GM18502 (cell line): ENCODE data around the gene ICAM3.

Experiments
- ATAC-seq: cut with Tn5 transposase; IDR thresholded peaks from one replicate; pipeline ENCODE4 v1.9.1; 2021; ENCODE audit warnings: mild to moderate bottlenecking; ENCODE audit not compliant: unreplicated experiment, poor library complexity

ICAM3 gene

DNA sequence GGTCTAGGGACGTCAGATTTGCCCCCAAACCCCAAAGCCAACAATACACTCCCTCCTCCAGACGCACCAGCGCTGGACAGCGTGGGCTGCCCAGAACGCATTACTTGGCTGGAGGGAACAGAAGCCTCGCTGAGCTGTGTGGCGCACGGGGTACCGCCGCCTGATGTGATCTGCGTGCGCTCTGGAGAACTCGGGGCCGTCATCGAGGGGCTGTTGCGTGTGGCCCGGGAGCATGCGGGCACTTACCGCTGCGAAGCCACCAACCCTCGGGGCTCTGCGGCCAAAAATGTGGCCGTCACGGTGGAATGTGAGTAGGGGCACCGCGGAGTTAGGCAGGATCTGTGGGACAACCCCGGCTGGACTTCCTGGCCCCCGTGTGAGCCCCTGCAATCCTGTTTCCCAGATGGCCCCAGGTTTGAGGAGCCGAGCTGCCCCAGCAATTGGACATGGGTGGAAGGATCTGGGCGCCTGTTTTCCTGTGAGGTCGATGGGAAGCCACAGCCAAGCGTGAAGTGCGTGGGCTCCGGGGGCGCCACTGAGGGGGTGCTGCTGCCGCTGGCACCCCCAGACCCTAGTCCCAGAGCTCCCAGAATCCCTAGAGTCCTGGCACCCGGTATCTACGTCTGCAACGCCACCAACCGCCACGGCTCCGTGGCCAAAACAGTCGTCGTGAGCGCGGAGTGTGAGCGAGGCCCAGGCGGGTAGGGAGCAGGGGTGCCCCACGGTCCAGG is 45.6 kb downstream of the ICAM3 start:
- ATAC-seq = no peak

DNA sequence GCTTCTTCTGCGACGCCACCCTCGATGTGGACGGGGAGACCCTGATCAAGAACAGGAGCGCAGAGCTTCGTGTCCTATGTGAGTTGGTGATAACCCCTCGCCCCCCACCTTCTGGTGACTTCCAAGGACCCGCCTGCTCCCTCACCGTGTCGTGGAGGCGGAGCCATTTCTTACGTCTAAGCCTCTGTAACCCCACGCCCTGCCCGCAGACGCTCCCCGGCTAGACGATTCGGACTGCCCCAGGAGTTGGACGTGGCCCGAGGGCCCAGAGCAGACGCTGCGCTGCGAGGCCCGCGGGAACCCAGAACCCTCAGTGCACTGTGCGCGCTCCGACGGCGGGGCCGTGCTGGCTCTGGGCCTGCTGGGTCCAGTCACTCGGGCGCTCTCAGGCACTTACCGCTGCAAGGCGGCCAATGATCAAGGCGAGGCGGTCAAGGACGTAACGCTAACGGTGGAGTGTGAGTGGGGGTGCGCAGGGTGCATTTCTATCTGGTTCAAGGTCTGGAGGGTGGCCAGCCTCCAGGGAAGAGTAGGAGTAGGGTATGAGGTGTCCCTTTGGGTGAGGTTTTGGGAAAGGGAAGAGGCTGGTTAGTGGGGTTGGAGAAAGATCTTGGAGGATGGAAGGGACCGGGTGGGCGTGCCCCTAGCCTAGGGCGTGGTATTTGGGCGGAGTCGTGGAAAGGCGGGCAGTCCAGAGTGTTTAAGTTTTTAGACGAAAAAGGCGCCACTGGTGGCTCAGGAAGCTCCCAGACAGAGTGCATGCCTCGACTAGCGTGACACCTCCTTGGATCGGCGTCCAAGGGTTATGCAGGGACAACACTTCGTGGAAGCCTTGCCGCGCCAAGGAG is 46.4 kb downstream of the ICAM3 start:
- ATAC-seq = no peak

DNA sequence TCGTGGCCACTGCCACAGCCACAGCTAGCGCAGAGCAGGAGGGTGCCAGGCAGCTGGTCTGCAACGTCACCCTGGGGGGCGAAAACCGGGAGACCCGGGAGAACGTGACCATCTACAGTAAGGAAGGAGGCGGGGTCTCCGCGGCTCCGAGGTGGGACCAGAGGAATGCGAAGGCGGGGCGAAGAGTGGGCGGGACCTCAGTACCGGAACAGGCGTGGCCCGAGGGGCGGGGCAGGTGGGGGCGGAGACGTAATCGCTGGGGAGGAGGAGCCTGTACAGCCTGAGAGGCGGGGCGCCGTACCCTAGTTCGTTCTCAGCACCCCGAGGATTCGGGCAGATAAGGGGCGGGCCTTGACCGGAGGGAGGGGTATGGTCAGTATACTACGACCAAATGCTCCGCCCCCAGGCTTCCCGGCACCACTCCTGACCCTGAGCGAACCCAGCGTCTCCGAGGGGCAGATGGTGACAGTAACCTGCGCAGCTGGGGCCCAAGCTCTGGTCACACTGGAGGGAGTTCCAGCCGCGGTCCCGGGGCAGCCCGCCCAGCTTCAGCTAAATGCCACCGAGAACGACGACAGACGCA is 47.1 kb downstream of the ICAM3 start:
- ATAC-seq = no peak

DNA sequence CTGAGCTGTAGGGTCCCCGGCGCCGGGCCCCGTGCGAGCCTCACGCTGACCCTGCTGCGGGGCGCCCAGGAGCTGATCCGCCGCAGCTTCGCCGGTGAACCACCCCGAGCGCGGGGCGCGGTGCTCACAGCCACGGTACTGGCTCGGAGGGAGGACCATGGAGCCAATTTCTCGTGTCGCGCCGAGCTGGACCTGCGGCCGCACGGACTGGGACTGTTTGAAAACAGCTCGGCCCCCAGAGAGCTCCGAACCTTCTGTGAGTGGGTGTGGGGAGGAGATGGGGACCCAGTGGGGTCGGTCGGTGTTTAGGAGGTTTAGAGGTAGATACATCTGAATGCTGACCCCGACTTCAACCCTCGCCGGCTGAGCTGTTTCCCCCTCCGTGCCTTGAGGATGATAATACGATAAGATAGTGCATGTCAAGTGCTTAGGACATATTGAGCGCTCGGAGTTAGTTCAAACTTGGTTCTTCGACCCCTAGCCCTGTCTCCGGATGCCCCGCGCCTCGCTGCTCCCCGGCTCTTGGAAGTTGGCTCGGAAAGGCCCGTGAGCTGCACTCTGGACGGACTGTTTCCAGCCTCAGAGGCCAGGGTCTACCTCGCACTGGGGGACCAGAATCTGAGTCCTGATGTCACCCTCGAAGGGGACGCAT is 47.7 kb downstream of the ICAM3 start:
- ATAC-seq = no peak

GRCh38 chr19:10290876-10291553 is 48.4 kb downstream of the ICAM3 start:
- ATAC-seq = no peak

GRCh38 chr19:10290357-10290875 is 49.0 kb downstream of the ICAM3 start:
- no peak for ATAC-seq

DNA sequence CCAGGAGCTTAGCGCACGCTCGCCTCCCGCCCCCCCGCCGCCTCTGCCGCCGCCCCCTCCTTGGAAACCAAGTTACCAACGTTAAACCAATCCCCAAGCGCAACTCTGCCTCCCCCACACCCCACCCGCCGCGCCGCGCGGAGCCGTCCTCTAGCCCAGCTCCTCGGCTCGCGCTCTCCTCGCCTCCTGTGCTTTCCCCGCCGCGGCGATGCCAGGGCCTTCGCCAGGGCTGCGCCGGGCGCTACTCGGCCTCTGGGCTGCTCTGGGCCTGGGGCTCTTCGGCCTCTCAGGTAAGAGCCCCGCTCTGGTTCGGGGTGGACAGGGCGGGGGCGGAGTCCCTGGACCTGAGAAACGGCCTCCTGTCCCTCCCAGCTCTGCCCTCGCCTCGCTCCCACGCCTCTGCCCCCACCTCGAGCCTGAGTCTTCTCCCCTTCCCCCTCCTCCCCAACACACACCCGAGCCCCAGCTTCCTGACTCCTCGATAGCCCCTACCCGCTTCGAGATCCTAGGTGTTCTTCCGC is 49.5 kb downstream of the ICAM3 start, which contains the start of gene ICAM5:
TSS of gene ICAM5 (plus strand) at position 117 of the 521 bp plus-strand sequence. CDS start at position 209, 92 bp downstream.
- ATAC-seq = no peak

DNA sequence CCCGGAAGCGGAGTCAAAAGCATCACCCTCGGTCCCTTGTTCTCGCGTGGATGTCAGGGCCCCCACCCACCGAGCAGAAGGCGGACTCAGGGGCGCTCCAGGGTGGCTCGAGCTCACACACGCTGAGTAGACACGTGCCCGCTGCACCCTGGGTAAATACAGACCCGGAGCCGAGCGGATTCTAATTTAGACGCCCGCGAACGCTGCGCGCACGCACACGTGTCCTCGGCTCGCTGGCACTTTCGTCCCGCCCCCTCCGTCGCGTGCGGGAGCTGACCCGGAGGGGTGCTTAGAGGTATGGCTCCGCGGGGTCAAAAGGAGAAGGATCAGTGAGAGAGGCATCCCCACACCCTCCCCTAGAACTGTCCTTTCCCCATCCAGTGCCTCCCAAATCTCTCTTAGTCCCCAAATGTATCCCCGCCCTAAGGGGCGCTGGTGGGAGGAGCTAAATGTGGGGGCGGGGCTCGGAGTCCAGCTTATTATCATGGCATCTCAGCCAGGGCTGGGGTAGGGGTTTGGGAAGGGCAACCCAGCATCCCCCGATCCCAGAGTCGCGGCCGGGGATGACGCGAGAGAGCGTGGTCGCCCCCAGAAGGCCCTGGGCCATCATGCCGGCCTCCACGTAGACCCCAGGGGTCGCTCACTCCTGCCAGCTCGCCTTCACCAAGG is 50.1 kb downstream of the ICAM3 start:
- ATAC-seq = no peak

DNA sequence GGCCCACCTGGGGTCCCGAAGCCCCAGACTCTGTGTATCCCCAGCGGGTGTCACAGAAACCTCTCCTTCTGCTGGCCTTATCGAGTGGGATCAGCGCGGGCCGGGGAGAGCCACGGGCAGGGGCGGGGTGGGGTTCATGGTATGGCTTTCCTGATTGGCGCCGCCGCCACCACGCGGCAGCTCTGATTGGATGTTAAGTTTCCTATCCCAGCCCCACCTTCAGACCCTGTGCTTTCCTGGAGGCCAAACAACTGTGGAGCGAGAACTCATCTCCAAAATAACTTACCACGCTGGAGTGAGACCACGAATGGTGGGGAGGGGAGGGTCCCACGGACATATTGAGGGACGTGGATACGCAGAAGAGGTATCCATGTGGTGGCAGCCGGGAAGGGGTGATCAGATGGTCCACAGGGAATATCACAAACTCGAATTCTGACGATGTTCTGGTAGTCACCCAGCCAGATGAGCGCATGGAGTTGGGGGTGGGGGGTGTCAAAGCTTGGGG is 50.7 kb downstream of the ICAM3 start:
- no peak for ATAC-seq

- peak; percentile 33 for ATAC-seq
These were observed 52.4 kb downstream of the ICAM3 start, which contains the start of gene ICAM4 for GRCh38 chr19:10286803-10287737. Gene ICAM4 (plus strand): TSS chr19:10286955. CDS start chr19:10287013, 58 bp downstream.

GRCh38 chr19:10285393-10285792 is 54.0 kb downstream of the ICAM3 start:
- ATAC-seq = no peak

GRCh38 chr19:10284960-10285278 is 54.5 kb downstream of the ICAM3 start:
- ATAC-seq = no peak

DNA sequence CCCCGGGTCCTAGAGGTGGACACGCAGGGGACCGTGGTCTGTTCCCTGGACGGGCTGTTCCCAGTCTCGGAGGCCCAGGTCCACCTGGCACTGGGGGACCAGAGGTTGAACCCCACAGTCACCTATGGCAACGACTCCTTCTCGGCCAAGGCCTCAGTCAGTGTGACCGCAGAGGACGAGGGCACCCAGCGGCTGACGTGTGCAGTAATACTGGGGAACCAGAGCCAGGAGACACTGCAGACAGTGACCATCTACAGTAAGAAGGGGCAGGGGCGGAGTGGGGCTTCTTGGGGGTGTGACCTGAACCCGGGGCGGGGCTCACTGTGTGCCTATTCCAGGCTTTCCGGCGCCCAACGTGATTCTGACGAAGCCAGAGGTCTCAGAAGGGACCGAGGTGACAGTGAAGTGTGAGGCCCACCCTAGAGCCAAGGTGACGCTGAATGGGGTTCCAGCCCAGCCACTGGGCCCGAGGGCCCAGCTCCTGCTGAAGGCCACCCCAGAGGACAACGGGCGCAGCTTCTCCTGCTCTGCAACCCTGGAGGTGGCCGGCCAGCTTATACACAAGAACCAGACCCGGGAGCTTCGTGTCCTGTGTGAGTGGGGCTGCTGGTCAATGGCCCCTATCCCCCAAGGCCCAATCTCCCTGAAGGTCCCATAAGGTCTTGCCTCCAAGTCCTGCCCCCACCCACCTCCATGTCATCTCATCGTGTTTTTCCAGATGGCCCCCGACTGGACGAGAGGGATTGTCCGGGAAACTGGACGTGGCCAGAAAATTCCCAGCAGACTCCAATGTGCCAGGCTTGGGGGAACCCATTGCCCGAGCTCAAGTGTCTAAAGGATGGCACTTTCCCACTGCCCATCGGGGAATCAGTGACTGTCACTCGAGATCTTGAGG is 55.1 kb downstream of the ICAM3 start:
- ATAC-seq = no peak
